HL-60 (cell line): Measurements from ENCODE around the gene DCUN1D3.
"Not testable (repeated sequence)": the region's sequence is repeated elsewhere in the genome, so short reads cannot be mapped to it uniquely, and the experiment has no call there.

ENCODE experiments used
- DNase-seq, 2 experiments: peaks; one replicate each; pipeline ENCODE4 v3.0.0-alpha.2; 2010 to 2020; ENCODE audit warnings: low read depth in 1 of 2, low spot score in 1 of 2
- H3K27ac ChIP-seq: fragments of 250-450 bp; sonication (Bioruptor Pico); replicated peaks from 2 replicates; pipeline ENCODE4 v1.5.1; 2020; ENCODE audit warnings: mild to moderate bottlenecking, moderate library complexity
- H3K27me3 ChIP-seq: fragments of 250-450 bp; sonication (Bioruptor Pico); 2 replicates; pipeline ENCODE4 v1.5.1; 2021; ENCODE audit warnings: mild to moderate bottlenecking, moderate library complexity; ENCODE audit not compliant: insufficient read depth, poor library complexity, severe bottlenecking
- H3K4me3 ChIP-seq: replicated peaks from 2 replicates; pipeline ENCODE4 v1.5.1; 2011; ENCODE audit warnings: mild to moderate bottlenecking, control low read depth, low read length; ENCODE audit not compliant: insufficient read depth
- GABPA ChIP-seq: IDR thresholded peaks from 2 replicates; pipeline ENCODE4 v1.6.1; 2012; ENCODE audit warnings: low read depth
- POLR2AphosphoS5 ChIP-seq: IDR thresholded peaks from 2 replicates; pipeline ENCODE4 v1.6.1; 2012; ENCODE audit warnings: low read depth
- SPI1 ChIP-seq: IDR thresholded peaks from 2 replicates; pipeline ENCODE4 v1.6.1; 2012; ENCODE audit warnings: low read depth, mild to moderate bottlenecking, borderline replicate concordance
- TF ChIP-seq, protein P1 (sequence below): IDR thresholded peaks from one replicate; pipeline ENCODE4 v1.5.1; 2011; ENCODE audit warnings: low read length, control low read depth, inconsistent platforms; ENCODE audit not compliant: insufficient read depth
- TF ChIP-seq, protein P2 (sequence below): IDR thresholded peaks from 2 replicates; pipeline ENCODE4 v1.6.1; 2012; ENCODE audit warnings: low read depth; ENCODE audit not compliant: insufficient replicate concordance

The DCUN1D3 gene

GRCh38 chr16:20862162-20862960, 37.8 kb downstream of the DCUN1D3 start:
- TF ChIP-seq, protein P1, sequence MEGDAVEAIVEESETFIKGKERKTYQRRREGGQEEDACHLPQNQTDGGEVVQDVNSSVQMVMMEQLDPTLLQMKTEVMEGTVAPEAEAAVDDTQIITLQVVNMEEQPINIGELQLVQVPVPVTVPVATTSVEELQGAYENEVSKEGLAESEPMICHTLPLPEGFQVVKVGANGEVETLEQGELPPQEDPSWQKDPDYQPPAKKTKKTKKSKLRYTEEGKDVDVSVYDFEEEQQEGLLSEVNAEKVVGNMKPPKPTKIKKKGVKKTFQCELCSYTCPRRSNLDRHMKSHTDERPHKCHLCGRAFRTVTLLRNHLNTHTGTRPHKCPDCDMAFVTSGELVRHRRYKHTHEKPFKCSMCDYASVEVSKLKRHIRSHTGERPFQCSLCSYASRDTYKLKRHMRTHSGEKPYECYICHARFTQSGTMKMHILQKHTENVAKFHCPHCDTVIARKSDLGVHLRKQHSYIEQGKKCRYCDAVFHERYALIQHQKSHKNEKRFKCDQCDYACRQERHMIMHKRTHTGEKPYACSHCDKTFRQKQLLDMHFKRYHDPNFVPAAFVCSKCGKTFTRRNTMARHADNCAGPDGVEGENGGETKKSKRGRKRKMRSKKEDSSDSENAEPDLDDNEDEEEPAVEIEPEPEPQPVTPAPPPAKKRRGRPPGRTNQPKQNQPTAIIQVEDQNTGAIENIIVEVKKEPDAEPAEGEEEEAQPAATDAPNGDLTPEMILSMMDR = no peak
- TF ChIP-seq SPI1 = no peak
- no peak for TF ChIP-seq GABPA
- TF ChIP-seq POLR2AphosphoS5 = no peak
- TF ChIP-seq, protein P2, sequence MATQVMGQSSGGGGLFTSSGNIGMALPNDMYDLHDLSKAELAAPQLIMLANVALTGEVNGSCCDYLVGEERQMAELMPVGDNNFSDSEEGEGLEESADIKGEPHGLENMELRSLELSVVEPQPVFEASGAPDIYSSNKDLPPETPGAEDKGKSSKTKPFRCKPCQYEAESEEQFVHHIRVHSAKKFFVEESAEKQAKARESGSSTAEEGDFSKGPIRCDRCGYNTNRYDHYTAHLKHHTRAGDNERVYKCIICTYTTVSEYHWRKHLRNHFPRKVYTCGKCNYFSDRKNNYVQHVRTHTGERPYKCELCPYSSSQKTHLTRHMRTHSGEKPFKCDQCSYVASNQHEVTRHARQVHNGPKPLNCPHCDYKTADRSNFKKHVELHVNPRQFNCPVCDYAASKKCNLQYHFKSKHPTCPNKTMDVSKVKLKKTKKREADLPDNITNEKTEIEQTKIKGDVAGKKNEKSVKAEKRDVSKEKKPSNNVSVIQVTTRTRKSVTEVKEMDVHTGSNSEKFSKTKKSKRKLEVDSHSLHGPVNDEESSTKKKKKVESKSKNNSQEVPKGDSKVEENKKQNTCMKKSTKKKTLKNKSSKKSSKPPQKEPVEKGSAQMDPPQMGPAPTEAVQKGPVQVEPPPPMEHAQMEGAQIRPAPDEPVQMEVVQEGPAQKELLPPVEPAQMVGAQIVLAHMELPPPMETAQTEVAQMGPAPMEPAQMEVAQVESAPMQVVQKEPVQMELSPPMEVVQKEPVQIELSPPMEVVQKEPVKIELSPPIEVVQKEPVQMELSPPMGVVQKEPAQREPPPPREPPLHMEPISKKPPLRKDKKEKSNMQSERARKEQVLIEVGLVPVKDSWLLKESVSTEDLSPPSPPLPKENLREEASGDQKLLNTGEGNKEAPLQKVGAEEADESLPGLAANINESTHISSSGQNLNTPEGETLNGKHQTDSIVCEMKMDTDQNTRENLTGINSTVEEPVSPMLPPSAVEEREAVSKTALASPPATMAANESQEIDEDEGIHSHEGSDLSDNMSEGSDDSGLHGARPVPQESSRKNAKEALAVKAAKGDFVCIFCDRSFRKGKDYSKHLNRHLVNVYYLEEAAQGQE = no peak
- H3K27ac ChIP-seq = no peak overlapping the region
- H3K27me3 ChIP-seq = no peaks in the 10 kb centered on the region
- no peak overlapping the region for H3K4me3 ChIP-seq
- no peak for DNase-seq

DNA sequence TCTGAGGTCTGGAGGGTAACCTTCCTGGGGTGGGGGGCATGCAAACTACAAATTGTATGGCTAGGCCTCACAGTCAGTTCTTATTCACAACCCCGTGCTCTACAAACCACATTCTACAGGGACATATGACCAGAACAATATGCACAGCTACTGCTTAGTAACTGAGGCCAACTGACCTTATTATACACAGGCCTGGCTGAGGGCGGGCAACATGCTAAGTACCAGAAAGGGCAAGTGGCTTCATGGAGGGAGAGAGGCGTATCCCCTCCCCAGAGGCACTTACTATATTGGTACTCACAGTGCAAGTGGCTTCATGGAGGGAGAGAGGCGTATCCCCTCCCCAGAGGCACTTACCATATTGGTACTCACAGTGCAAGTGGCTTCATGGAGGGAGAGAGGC, 39.2 kb downstream of the DCUN1D3 start:
- not testable (repeated sequence) for DNase-seq, H3K27ac ChIP-seq, H3K4me3 ChIP-seq, H3K27me3 ChIP-seq

DNA sequence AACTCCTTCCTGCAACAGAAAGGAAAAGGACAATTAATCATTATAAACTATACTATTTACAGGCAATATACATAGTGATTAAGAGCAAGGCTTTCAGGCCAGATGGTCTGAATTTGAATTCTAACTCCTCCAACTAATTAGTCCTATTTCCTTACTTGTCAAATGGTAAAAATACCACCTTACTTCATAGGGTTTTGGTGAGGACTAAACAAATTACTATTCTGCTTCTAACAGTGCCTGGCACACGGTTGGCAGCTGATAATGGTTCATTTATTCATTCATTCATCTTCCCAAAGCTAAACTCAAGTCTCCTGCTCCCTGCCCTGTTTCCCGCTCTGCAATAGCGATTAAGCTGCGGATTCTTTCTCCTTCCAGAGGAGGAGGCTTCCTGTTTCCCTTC, 39.8 kb downstream of the DCUN1D3 start:
- no peaks in the 10 kb centered on the region for H3K27me3 ChIP-seq
- TF ChIP-seq GABPA (no peak), SPI1 (no peak), POLR2AphosphoS5 (no peak)
- TF ChIP-seq, protein P2 = no peak
- TF ChIP-seq, protein P1 = no peak

DNA sequence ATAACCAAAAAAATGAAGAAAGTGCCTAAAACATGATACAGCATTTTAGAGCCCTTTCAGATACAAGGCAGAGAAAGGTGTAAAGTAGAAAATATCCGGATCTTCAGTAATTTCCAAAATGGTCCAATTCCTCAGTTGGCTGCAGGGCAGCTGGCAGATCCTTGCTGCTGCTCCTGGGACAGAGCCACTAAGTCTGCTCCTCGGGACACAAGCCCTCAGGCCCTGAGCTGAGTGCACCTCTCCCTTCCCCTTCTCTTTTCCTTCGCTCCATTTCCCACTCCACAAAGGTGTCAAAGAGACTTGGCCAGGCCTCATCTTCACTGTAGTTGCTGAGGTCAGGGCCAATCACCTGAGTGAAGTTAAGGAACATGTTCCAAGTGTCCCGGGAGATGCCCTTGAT, 40.5 kb downstream of the DCUN1D3 start:
- Histone ChIP-seq H3K27me3 (no peaks in the 10 kb centered on the region), H3K27ac (no peak overlapping the region), H3K4me3 (no peak overlapping the region)
- DNase-seq = no peak
- TF ChIP-seq, protein P1 = no peak
- TF ChIP-seq POLR2AphosphoS5 (no peak), SPI1 (no peak), GABPA (no peak)
- TF ChIP-seq, protein P2 = no peak

More for the DNA sequence above, 39.8 kb downstream of the DCUN1D3 start:
- no peak for DNase-seq
- H3K4me3 ChIP-seq = no peak overlapping the region
- no peak overlapping the region for H3K27ac ChIP-seq
